IPS-18a (cell line): ENCODE data around the gene CHST11.

Experiments used
- H3K27ac ChIP-seq: one replicate; pipeline ENCODE4 v1.5.1; 2013; ENCODE audit warnings: low read length
- H3K27me3 ChIP-seq: one replicate; pipeline ENCODE4 v1.6.1; 2013; ENCODE audit warnings: mild to moderate bottlenecking, low read length; ENCODE audit not compliant: control insufficient read depth, insufficient read depth
- H3K36me3 ChIP-seq: one replicate; pipeline ENCODE4 v1.6.1; 2013; ENCODE audit warnings: low read depth, low read length; ENCODE audit not compliant: control insufficient read depth
- H3K4me1 ChIP-seq: one replicate; pipeline ENCODE4 v1.6.1; 2013; ENCODE audit warnings: low read depth, low read length; ENCODE audit not compliant: control insufficient read depth
- H3K4me3 ChIP-seq: one replicate; pipeline ENCODE4 v1.5.1; 2013; ENCODE audit warnings: low read length
- H3K9ac ChIP-seq: one replicate; pipeline ENCODE4 v1.6.1; 2013; ENCODE audit warnings: mild to moderate bottlenecking, low read length, moderate library complexity
- H3K9me3 ChIP-seq: one replicate; pipeline ENCODE4 v1.6.1; 2013; ENCODE audit warnings: low read depth, low read length; ENCODE audit not compliant: control insufficient read depth

The CHST11 gene

GRCh38 chr12:104782296-104782695, 325.5 kb downstream of the CHST11 start:
- no peak overlapping the region for H3K4me3 ChIP-seq
- H3K27ac ChIP-seq: no peak overlapping the region
- no peak overlapping the region for H3K9ac ChIP-seq
- H3K27me3 ChIP-seq: no peaks in the 10 kb centered on the region
- peaks cover 3% of the 10 kb centered on the region for H3K4me1 ChIP-seq
- H3K9me3 ChIP-seq: no peaks in the 10 kb centered on the region
- no peaks in the 10 kb centered on the region for H3K36me3 ChIP-seq

DNA sequence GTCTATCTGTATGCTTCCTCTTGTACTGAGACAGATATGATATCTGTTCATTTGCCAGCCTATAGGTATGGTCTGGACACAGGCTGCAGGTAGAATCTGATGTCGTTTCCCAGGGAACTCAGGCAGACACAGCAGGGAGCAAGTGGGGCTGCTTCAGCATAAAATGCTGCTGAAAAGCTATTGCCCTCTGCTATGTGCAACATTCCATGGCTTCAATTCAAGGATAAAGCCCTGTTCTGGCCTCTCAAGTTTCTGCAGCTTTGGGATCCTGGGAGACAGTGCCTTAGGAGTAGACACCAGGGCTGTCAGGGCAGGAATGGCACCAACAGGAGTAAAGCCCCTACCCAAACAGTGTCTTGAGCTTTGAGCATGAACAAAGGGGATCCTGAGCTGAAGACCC, 327.8 kb downstream of the CHST11 start:
- Histone ChIP-seq H3K9ac (no peak overlapping the region), H3K4me3 (no peak overlapping the region), H3K36me3 (no peaks in the 10 kb centered on the region), H3K27me3 (no peaks in the 10 kb centered on the region), H3K27ac (no peak overlapping the region), H3K9me3 (no peaks in the 10 kb centered on the region), H3K4me1 (peaks cover 8% of the 10 kb centered on the region)

DNA sequence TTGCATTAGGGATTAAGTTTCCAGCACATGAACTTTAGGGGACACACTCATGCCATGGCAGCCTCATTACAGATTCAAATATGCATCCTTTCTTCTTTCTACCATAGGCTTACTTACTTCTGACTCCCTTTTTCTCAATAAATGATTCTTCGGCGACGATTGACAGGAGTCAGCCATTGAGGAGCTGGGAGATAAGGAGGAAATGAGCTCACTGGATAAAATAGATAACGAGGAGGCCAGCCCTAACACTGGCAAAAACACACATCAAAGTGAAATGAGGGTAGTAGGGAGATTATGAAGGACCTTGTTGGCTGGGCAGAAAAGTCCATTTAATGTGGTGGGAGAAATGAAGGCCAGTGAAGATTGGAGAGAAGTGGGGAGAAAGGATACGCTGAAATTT, 329.1 kb downstream of the CHST11 start:
- Histone ChIP-seq H3K9ac (no peak overlapping the region), H3K4me3 (no peak overlapping the region), H3K9me3 (no peaks in the 10 kb centered on the region), H3K27ac (no peak overlapping the region), H3K4me1 (peaks cover 15% of the 10 kb centered on the region), H3K36me3 (no peaks in the 10 kb centered on the region), H3K27me3 (no peaks in the 10 kb centered on the region)

GRCh38 chr12:104786352-104786751, 329.6 kb downstream of the CHST11 start:
- H3K27ac ChIP-seq: no peak overlapping the region
- no peak overlapping the region for H3K4me3 ChIP-seq
- H3K9ac ChIP-seq: no peak overlapping the region
- no peaks in the 10 kb centered on the region for H3K27me3 ChIP-seq
- no peaks in the 10 kb centered on the region for H3K9me3 ChIP-seq
- peaks cover 16% of the 10 kb centered on the region for H3K4me1 ChIP-seq
- no peaks in the 10 kb centered on the region for H3K36me3 ChIP-seq

DNA sequence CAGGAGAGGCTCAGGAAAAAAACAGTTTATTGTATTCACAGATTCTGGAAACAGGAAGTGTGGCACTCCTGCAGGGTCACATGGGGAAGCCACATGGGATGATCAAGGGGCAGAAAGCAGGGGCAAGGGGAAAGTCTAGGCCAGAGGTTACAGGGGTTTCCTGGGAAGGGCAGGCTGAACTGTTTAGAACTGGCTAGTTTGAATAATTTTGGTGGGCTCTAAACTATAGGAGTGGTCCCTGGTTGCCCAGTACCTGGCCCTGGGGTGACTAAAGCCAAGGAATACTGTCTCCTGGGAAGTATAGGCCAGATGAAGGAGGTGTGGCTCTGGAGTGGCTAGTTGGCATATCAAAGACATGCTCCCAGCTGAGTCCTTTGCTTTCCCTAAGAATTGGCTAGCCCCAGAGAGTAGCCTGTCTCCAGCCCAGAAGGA, 332.1 kb downstream of the CHST11 start:
- no peaks in the 10 kb centered on the region for H3K27me3 ChIP-seq

GRCh38 chr12:104790296-104791125, 333.8 kb downstream of the CHST11 start:
- Histone ChIP-seq H3K4me1 (peaks cover 13% of the 10 kb centered on the region), H3K9me3 (no peaks in the 10 kb centered on the region), H3K27me3 (no peaks in the 10 kb centered on the region), H3K4me3 (no peak overlapping the region), H3K9ac (no peak overlapping the region), H3K36me3 (no peaks in the 10 kb centered on the region), H3K27ac (no peak overlapping the region)

More for the DNA sequence above, 332.1 kb downstream of the CHST11 start:
- Histone ChIP-seq H3K9ac (no peak overlapping the region), H3K9me3 (no peaks in the 10 kb centered on the region), H3K4me3 (no peak overlapping the region), H3K36me3 (no peaks in the 10 kb centered on the region), H3K27ac (peak overlapping the region; percentile 51), H3K4me1 (peaks cover 16% of the 10 kb centered on the region)

- no peak overlapping the region for H3K4me3 ChIP-seq
- H3K9ac ChIP-seq: no peak overlapping the region
- H3K36me3 ChIP-seq: no peaks in the 10 kb centered on the region
- no peak overlapping the region for H3K27ac ChIP-seq
- H3K27me3 ChIP-seq: no peaks in the 10 kb centered on the region
- no peaks in the 10 kb centered on the region for H3K9me3 ChIP-seq
- H3K4me1 ChIP-seq: peaks cover 13% of the 10 kb centered on the region
Observed at GRCh38 chr12:104792570-104792969, 335.8 kb downstream of the CHST11 start.

DNA sequence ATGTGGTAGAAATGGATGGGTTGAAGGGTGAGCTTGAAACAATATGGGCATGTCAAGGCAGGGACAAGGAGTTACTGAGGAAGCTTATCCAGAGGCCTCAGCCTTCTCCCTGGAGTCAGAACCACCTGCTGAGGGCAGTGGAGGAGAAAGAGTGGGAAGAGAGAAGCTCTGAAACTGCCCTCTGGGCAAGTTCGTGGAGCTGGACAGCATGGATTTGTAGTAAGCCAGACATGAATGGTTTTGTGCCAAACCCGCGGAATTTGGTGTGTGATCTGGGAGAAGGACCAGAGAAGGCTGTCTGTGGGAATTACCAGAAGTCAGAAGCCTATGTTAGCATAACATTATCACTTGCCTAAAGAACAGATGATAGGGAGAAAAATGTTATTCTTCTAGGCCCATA, 336.5 kb downstream of the CHST11 start:
- Histone ChIP-seq H3K4me3 (no peak overlapping the region), H3K36me3 (no peaks in the 10 kb centered on the region), H3K9me3 (no peaks in the 10 kb centered on the region), H3K4me1 (peaks cover 13% of the 10 kb centered on the region), H3K9ac (no peak overlapping the region), H3K27ac (no peak overlapping the region), H3K27me3 (no peaks in the 10 kb centered on the region)

DNA sequence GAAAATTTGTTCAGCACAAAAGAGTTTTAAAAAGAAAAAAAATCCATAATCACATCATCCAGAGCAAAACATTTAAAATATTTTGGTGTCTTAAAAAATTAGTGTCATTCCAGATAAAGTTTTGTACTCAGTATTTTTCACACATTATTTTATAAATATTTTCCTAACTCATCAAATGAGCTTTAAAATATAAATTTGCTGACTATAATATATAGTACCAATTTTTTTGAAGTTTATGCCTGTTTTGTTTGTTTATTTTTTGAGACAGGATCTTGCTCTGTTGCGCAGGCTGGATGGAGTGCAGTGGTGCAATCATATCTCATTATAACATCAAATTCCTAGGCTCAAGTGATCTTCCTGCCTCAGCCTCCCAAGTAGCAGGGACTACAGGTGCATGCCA, 337.2 kb downstream of the CHST11 start:
- Histone ChIP-seq H3K27ac (no peak overlapping the region), H3K4me1 (peaks cover 8% of the 10 kb centered on the region), H3K9ac (no peak overlapping the region), H3K9me3 (no peaks in the 10 kb centered on the region), H3K36me3 (no peaks in the 10 kb centered on the region), H3K27me3 (no peaks in the 10 kb centered on the region), H3K4me3 (no peak overlapping the region)

DNA sequence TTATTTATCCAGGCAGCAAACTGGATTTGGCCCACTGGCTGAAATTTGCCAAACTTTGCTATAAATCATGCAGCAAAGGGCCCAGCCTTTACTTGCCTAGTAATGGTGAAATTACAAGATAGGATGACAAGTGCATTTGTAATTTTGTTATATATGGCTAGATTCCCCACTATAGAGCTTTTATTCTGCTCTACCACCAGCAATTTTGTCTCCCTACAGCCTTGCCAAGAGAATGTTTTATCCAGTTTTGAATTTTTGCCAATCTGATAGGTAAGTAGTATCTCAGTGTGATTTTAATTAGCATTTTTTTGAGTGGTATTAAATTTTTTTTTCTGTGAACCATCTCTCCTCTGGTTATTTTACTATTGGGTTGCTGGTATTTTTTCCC, 339.7 kb downstream of the CHST11 start:
- H3K9ac ChIP-seq: no peak overlapping the region
- H3K4me3 ChIP-seq: no peak overlapping the region
- no peaks in the 10 kb centered on the region for H3K27me3 ChIP-seq
- H3K27ac ChIP-seq: no peak overlapping the region
- no peaks in the 10 kb centered on the region for H3K9me3 ChIP-seq
- no peaks in the 10 kb centered on the region for H3K36me3 ChIP-seq
- H3K4me1 ChIP-seq: no peaks in the 10 kb centered on the region

- H3K4me1 ChIP-seq: no peaks in the 10 kb centered on the region
- no peaks in the 10 kb centered on the region for H3K27me3 ChIP-seq
- H3K27ac ChIP-seq: no peak overlapping the region
- no peak overlapping the region for H3K9ac ChIP-seq
- no peak overlapping the region for H3K4me3 ChIP-seq
- no peaks in the 10 kb centered on the region for H3K9me3 ChIP-seq
- H3K36me3 ChIP-seq: no peaks in the 10 kb centered on the region
Observed at GRCh38 chr12:104799458-104799857, 342.7 kb downstream of the CHST11 start.

DNA sequence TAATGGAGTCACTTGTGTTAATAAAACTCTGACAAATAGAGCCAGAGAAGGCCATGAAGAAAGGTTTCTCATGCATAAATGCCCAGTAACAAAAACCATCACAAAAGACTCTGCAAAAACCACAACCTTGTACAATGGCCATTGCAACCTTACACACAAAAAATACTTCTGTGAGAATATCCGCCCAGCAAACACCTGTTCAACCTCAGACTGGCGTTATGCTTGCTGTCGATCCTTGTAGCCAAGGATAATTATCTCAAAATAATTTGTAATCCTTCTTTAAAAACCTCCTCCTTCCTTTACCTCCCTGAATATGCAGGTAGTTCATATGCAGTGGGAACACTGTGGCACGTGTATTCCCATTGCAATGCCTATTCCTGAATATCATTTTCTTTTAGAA, 344.3 kb downstream of the CHST11 start:
- no peak overlapping the region for H3K27ac ChIP-seq
- no peaks in the 10 kb centered on the region for H3K36me3 ChIP-seq
- H3K9ac ChIP-seq: no peak overlapping the region
- H3K27me3 ChIP-seq: no peaks in the 10 kb centered on the region
- no peak overlapping the region for H3K4me3 ChIP-seq
- no peaks in the 10 kb centered on the region for H3K4me1 ChIP-seq
- H3K9me3 ChIP-seq: no peaks in the 10 kb centered on the region
